DND-41 (cell line): ENCODE data around the gene ANKDD1B.

Source experiments
- ATAC-seq: fragments of 200-7000 bp; cut with Tn5 transposase; 3 replicates; pipeline ENCODE4 v1.9.1; 2021; ENCODE audit warnings: low read depth; ENCODE audit not compliant: insufficient read depth
- DNase-seq: peaks from one replicate; pipeline ENCODE4 v3.0.0-alpha.2; 2020
- H2AFZ ChIP-seq: 2 replicates; pipeline ENCODE4 v1.6.0; 2012; ENCODE audit warnings: low read depth, low read length
- H3K27ac ChIP-seq: 2 replicates; pipeline ENCODE4 v1.5.1; 2012; ENCODE audit warnings: low read length, inconsistent platforms
- H3K27me3 ChIP-seq: fragments of 200-600 bp; sonication (generic); 2 replicates; pipeline ENCODE4 v1.6.0; 2012; ENCODE audit warnings: low read length, mild to moderate bottlenecking, inconsistent platforms; ENCODE audit not compliant: insufficient read depth, poor library complexity
- H3K36me3 ChIP-seq: 2 replicates; pipeline ENCODE4 v1.5.1; 2012; ENCODE audit warnings: low read length, inconsistent platforms; ENCODE audit not compliant: insufficient read depth
- H3K4me1 ChIP-seq: 2 replicates; pipeline ENCODE4 v1.5.1; 2012; ENCODE audit warnings: mild to moderate bottlenecking, low read length; ENCODE audit not compliant: insufficient read depth
- H3K4me2 ChIP-seq: 2 replicates; pipeline ENCODE4 v1.6.0; 2012; ENCODE audit warnings: mild to moderate bottlenecking, moderate library complexity, low read length, inconsistent platforms; ENCODE audit not compliant: insufficient read depth
- H3K4me3 ChIP-seq, 2 experiments: fragments of 200-600 bp in 1 of 2; shearing (Covaris generic) in 1 of 2; 2 replicates each; pipeline ENCODE4 v1.5.1; 2012 to 2016; ENCODE audit warnings: inconsistent platforms in 2 of 2, low read length in 2 of 2, mild to moderate bottlenecking in 2 of 2, low read depth in 1 of 2, moderate library complexity in 1 of 2
- H3K79me2 ChIP-seq: 2 replicates; pipeline ENCODE4 v1.6.0; 2012; ENCODE audit warnings: low read length, inconsistent platforms; ENCODE audit not compliant: insufficient read depth
- H3K9ac ChIP-seq: 2 replicates; pipeline ENCODE4 v1.6.0; 2012; ENCODE audit warnings: low read depth, mild to moderate bottlenecking, inconsistent platforms, low read length, moderate library complexity
- H3K9me3 ChIP-seq: 2 replicates; pipeline ENCODE4 v1.5.1; 2012; ENCODE audit warnings: low read length, moderate library complexity, mild to moderate bottlenecking, inconsistent platforms; ENCODE audit not compliant: insufficient read depth, severe bottlenecking
- H4K20me1 ChIP-seq: 2 replicates; pipeline ENCODE4 v1.6.0; 2012; ENCODE audit warnings: low read length; ENCODE audit not compliant: insufficient read depth
- EZH2 ChIP-seq: IDR thresholded peaks from 3 replicates; pipeline ENCODE4 v1.6.1; 2012; ENCODE audit warnings: borderline replicate concordance, low read depth, mild to moderate bottlenecking, moderate library complexity, low read length, inconsistent platforms; ENCODE audit not compliant: severe bottlenecking
- TF ChIP-seq, protein P1 (sequence below): IDR thresholded peaks from 2 replicates; pipeline ENCODE4 v1.5.1; 2012; ENCODE audit warnings: borderline replicate concordance, low read length, moderate library complexity, mild to moderate bottlenecking; ENCODE audit not compliant: poor library complexity, severe bottlenecking; ENCODE audit errors: extremely low read depth

ANKDD1B gene

DNA sequence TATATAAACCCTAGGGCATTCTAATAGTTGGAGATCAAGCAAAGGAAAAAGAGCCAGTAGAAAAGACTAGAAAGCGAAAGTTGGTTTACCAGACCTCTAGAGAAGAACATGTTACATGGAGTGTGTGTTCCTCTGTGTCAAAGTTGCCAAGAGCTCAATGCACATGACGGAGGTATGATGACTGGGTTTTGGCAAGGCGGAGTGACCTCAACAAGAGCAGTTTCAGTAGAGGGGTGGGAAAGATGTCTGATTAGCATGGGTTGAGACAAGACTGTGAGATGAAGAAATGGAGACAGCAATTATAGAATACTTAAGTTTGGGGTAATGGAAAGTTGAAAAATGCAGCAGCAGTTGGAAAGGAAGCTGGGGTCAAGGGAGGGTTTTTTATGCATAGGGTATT, 1.6 kb downstream of the ANKDD1B start:
- Histone ChIP-seq H4K20me1 (no peaks in the 10 kb centered on the region), H3K9me3 (no peaks in the 10 kb centered on the region), H3K9ac (no peak overlapping the region), H3K4me1 (no peaks in the 10 kb centered on the region), H3K4me3 (no peak overlapping the region), H2AFZ (no peak overlapping the region), H3K27ac (no peak overlapping the region), H3K36me3 (no peaks in the 10 kb centered on the region), H3K79me2 (no peaks in the 10 kb centered on the region), H3K4me2 (no peak overlapping the region), H3K27me3 (no peaks in the 10 kb centered on the region)
- no peak for ATAC-seq
- no peak for TF ChIP-seq EZH2
- TF ChIP-seq, protein P1, sequence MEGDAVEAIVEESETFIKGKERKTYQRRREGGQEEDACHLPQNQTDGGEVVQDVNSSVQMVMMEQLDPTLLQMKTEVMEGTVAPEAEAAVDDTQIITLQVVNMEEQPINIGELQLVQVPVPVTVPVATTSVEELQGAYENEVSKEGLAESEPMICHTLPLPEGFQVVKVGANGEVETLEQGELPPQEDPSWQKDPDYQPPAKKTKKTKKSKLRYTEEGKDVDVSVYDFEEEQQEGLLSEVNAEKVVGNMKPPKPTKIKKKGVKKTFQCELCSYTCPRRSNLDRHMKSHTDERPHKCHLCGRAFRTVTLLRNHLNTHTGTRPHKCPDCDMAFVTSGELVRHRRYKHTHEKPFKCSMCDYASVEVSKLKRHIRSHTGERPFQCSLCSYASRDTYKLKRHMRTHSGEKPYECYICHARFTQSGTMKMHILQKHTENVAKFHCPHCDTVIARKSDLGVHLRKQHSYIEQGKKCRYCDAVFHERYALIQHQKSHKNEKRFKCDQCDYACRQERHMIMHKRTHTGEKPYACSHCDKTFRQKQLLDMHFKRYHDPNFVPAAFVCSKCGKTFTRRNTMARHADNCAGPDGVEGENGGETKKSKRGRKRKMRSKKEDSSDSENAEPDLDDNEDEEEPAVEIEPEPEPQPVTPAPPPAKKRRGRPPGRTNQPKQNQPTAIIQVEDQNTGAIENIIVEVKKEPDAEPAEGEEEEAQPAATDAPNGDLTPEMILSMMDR, result no peak
- no peak for DNase-seq

DNA sequence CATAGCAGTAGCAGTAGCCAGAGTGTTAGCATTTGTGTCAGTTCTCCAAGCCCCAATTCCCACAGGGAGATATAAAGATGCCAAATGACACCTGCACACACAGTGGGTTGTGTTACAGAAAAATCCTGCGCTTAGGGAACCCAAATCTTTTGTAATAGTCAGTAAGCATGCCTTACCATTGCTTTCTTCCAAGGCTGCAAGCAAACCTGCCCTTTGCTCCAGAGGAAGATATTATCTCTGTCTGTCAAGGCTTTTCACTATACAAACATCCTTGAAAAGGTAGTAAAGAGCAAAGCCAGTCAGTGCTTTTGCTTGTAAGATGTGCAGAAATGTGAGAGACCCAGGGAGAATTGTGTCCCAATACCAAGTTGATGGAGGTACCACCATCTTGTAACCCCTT, 2.9 kb downstream of the ANKDD1B start:
- ATAC-seq (no peak), DNase-seq (no peak)
- Histone ChIP-seq H4K20me1 (no peaks in the 10 kb centered on the region), H3K9ac (no peak overlapping the region), H3K27me3 (no peaks in the 10 kb centered on the region), H3K9me3 (no peaks in the 10 kb centered on the region), H3K36me3 (no peaks in the 10 kb centered on the region), H3K4me2 (no peak overlapping the region), H3K4me3 (no peak overlapping the region), H2AFZ (no peak overlapping the region), H3K79me2 (no peaks in the 10 kb centered on the region), H3K4me1 (no peaks in the 10 kb centered on the region), H3K27ac (no peak overlapping the region)
- no peak for TF ChIP-seq EZH2
- TF ChIP-seq, protein P1, result no peak

DNA sequence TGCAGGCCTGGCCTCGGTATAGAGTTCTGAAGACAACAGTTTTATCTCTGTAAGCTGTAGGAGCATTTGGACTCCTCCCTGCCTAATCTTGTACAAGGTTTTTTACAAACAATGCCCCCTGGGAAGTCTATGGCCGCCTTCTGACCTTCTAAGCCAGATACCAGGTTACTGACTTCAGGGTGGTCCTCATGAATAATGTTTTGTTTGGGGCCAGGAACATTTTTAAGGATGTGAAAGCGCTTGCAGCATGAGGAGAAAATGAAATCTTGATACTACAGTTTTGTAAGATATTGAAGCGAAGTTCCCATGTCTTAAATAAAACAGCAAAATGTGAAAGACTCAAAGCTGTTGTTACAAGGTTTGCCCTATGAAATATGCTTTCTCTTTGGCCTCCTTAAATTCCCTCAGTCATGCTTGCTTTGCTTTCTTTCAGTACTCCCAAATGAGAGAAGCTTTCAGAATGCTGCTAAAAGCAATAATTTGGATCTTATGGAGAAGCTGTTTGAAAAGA, 5.2 kb downstream of the ANKDD1B start:
- Histone ChIP-seq H4K20me1 (no peaks in the 10 kb centered on the region), H3K9me3 (no peaks in the 10 kb centered on the region), H3K4me2 (no peak overlapping the region), H3K79me2 (no peaks in the 10 kb centered on the region), H3K4me1 (no peaks in the 10 kb centered on the region), H3K9ac (no peak overlapping the region), H3K4me3 (no peak overlapping the region), H3K27me3 (no peaks in the 10 kb centered on the region), H2AFZ (no peak overlapping the region), H3K36me3 (no peaks in the 10 kb centered on the region), H3K27ac (no peak overlapping the region)
- DNase-seq (no peak), ATAC-seq (no peak)
- TF ChIP-seq, protein P1, result no peak
- no peak for TF ChIP-seq EZH2

DNA sequence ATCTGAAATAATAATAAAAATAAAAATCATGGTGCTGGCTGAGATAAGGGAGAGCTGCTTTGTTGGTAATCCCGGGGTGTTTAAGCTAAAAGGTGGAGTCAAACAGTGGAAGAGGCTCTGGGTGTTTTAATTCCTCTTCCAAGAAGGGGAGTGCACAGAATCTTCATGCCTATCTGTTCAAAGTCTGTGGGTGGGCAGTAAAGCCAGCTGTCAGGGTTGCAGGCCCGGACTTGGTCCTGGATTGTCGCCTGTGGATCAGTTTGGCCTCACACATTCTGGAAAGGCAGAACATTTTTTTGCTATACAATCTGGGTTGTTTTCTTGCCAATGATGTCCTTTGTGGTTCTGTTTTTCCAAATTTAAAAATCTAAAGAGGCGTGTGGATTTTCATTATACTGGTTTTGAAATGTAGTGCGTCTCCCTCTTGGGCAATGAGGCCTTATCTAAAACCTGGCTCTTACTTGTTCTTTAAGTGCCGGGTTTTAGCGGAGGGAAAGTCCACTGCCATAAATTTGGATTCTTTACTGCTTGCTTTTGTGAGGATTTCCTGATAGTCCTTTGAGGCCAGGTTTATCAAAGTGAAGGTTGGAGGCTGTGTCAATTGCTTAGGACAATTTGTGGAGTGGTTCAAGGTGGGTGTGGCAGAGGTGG, 5.8 kb downstream of the ANKDD1B start:
- no peak overlapping the region for H3K4me3 ChIP-seq
- no peak for ATAC-seq
- no peaks in the 10 kb centered on the region for H3K4me1 ChIP-seq
- no peaks in the 10 kb centered on the region for H3K36me3 ChIP-seq
- no peak overlapping the region for H3K27ac ChIP-seq
- no peaks in the 10 kb centered on the region for H4K20me1 ChIP-seq
- TF ChIP-seq, protein P1, result no peak
- TF ChIP-seq EZH2, result no peak
- H3K27me3 ChIP-seq, result no peaks in the 10 kb centered on the region
- no peaks in the 10 kb centered on the region for H3K79me2 ChIP-seq
- no peak overlapping the region for H3K9ac ChIP-seq
- DNase-seq, result no peak
- H2AFZ ChIP-seq, result no peak overlapping the region
- no peaks in the 10 kb centered on the region for H3K9me3 ChIP-seq
- no peak overlapping the region for H3K4me2 ChIP-seq
